Astrocyte of the spinal cord (primary cell): ENCODE measurements around the gene LSM3.

Experiments
- DNase-seq: peaks from one replicate; pipeline ENCODE4 v3.0.0; 2011; ENCODE audit warnings: low read depth, low spot score
- H3K4me3 ChIP-seq: 2 replicates; pipeline ENCODE4 v1.5.1; 2011; ENCODE audit warnings: low read depth, mild to moderate bottlenecking, low read length, moderate library complexity
- CTCF ChIP-seq: IDR thresholded peaks from 2 replicates; pipeline ENCODE4 v1.5.1; 2012; ENCODE audit warnings: low read depth, mild to moderate bottlenecking, low read length, inconsistent platforms
- in situ Hi-C: cut with HindIII; loops from 2 replicates; pipeline ENCODE4 v1.10.0; 2017; ENCODE audit warnings: low sequenced_read_pairs

The LSM3 gene

GRCh38 chr3:14208977-14209394, 30.4 kb downstream of the LSM3 start:
- no peak for TF ChIP-seq CTCF
- DNase-seq: peak; percentile 20
- H3K4me3 ChIP-seq: no peak overlapping the region
- in situ Hi-C loops: no loop called here

GRCh38 chr3:14209581-14210289, 31.1 kb downstream of the LSM3 start:
- H3K4me3 ChIP-seq: no peak overlapping the region
- TF ChIP-seq CTCF: no peak
- in situ Hi-C loops: no loop called here
- no peak for DNase-seq

GRCh38 chr3:14210290-14210688, 31.7 kb downstream of the LSM3 start:
- H3K4me3 ChIP-seq: no peak overlapping the region
- in situ Hi-C loops: no loop called here
- no peak for DNase-seq

GRCh38 chr3:14210843-14211594, 32.4 kb downstream of the LSM3 start:
- in situ Hi-C loops: no loop called here
- DNase-seq: peak; percentile 82
- TF ChIP-seq CTCF: no peak
- no peak overlapping the region for H3K4me3 ChIP-seq

More at GRCh38 chr3:14210290-14210688, 31.7 kb downstream of the LSM3 start:
- no peak for TF ChIP-seq CTCF

GRCh38 chr3:14211621-14212020, 33.0 kb downstream of the LSM3 start:
- no peak for TF ChIP-seq CTCF
- no peak for DNase-seq
- in situ Hi-C loops: no loop called here
- no peak overlapping the region for H3K4me3 ChIP-seq

- no peak for DNase-seq
- no peak overlapping the region for H3K4me3 ChIP-seq
- in situ Hi-C loops: no loop called here
- TF ChIP-seq CTCF: no peak
These were observed 33.4 kb downstream of the LSM3 start for GRCh38 chr3:14212032-14212431.
